Stimulated activated CD8-positive, alpha-beta memory T cell treated with anti-CD3 and anti-CD28 coated beads, Interleukin-7, amount 100 ng/mL, for 4 hours (primary cell): ENCODE results near the gene GPRIN3.
"Not testable (repeated sequence)": the region's sequence is repeated elsewhere in the genome, so short reads cannot be mapped to it uniquely, and the experiment has no call there.

Experiments used
- DNase-seq, 2 donors: peaks; one replicate each; pipeline ENCODE4 v3.0.0-alpha.2; 2020; ENCODE audit warnings: low read depth in 2 of 2

Gene GPRIN3

DNA sequence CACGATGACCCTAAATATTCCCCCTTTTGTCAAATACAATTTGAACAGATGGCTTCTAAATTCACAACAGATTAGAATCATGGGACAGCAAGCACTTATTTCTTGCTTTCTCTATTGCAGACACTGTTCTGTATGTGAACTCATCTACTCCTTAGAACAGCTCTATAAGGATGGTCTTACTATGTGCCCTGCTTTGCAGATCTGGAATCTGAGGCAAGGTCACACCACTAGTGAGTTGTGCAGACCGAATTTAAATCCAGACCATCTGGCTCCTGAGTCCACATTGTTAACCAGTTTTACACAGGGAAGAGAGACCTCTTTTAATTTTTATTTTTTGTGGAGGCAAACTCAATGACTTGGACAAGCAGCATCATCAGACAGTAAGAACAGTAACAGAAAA lies 50.2 kb downstream of the GPRIN3 start:
- no peak for DNase-seq

DNA sequence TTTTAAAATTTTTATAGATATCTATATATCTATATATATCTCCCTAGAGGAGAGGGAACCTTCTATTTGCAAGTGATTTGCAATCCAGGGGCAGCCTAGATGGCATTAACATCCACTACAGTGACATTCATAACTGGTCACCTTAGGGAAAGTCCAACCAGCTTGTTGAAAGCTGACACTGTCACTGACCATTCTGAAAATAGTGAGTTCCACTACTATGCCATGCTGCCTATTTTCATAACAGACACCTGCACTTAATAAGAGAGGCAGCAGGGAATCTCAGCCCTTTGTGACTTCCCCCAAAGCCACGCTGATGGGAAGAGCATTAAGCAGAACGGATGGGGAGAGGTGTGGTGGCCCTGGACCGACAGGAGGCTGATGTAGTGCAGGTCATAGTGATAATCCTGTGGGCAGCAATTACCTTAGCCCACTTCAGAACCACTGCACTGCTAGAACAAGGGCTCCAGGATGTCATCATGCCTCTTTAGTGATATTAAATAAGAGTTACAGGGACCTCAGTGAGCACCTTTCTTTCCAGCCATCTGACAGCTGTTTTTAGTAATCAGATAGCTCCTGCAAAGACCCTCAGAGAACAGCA lies 51.3 kb downstream of the GPRIN3 start:
- DNase-seq: no peak

DNA sequence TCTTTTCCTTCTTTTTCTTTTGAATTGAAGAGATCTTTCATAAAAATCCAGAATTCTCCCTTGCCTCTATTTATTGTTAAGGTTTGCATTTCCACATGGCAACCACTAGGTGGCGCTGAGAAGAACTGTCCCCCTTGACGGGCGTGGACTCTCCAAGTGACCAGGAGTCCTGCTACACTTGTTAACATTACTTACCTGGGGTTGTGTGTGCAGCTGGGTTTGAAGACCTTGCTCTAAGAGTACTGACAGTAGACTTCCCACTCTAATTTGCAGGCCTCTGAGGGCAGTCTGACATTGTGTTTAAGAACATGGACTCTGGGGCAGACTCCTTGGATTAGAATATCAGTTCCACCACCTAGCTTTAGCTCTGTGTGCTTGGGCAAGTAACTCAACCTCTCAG lies 52.8 kb downstream of the GPRIN3 start:
- DNase-seq: peak; percentile 2 to 4

DNA sequence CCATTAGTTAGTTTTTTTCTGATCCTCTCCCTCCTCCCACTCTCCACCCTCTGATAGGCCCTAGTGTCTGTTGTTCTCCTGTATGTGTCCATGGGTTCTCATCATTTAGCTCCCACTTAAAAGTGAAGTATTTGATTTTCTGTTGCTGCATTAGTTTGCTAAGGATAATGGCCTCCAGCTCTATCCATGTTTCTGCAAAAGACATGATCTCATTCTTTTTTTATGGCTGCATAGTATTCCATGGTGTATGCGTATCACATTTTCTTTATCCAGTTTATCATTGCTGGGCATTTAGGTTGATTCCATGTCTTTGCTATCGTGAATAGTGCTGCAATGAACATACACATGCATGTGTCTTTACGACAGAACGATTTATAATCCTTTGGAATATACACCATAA lies 53.3 kb downstream of the GPRIN3 start:
- not testable (repeated sequence) for DNase-seq

DNA sequence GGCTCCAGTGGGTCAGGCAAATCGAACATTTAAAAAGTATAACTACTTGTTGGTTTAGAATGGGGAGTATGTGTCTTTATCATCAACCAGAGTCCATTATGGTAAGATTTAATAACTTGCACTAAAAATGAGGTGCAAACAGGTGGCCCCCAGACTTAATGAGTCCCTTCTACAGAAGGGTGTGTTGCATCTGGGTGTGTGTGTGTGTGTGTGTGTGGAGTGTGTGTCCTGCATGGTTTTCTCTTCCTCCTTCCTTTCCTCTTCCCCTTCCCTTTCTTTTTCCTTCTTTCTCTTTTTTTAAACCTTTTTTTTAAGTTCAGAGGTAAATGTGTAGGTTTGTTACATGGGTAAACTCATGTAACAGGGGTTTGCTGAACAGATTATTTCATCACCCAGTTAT lies 53.7 kb downstream of the GPRIN3 start:
- no peak for DNase-seq

DNA sequence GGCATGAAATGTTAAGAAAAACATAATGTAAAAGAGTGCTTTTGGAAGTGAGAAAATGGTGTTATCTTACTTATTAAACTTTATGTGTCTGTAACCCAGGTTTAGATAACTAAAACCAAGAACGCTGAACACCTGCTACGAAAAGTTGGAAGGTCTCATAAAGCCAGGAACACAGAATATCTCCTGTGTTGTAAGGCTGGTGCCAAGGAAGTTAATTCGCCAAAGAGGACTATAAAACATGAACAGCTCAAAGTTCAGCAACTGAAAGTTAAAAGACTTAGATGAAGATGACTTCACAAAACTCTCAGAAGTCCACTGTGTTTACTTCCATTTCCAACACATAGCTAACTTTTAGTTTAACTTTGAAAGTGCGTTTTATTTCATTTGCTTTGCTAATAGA lies 54.3 kb downstream of the GPRIN3 start:
- DNase-seq: no peak

DNA sequence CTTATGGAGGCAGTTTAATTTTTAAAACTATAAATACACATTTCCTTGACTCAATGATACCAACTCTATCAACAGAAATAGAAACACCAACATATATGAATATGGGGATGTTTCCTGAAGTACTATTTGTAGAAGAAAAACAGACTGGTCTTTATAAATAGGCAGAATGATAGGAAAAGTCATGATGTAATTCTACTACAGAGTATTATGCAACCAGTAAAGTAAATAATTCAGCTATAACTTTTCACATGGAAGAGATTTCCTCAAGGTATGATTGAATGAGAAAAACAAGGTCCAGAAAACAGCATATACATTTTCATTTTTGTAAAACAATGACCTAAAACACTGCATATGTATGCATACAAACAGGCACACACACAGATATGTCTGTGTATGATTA lies 56.2 kb downstream of the GPRIN3 start:
- no peak for DNase-seq

DNA sequence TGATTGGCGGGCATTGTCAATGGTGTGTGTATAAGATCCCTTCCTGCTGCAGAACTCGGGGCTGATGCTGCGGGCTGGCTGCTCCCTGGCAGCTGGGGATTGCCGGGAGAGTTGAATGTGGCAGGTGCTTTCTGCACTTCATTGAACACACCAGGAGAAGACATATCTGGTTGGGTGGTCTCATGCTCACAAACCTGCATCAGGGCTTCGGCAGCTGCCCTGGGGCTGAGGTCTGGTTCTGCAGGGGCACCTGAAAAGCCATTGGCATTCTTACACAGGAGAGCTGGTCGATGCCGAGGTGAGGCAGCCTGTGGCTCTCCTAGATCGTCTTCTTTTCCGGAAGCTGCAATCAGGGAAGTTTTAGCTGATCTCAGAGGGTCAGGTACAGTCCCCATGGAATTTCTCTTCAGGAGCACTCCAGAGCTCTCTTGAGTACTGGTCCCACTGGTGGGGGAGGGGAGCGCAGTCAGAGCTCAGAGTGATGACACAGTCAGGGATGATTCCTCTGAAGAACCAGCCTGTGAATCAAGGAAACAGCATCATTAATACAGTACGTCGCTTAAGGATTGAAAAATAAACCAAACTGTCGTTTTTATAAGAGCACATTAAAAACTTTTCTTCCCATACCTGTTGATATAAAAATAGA lies 57.8 kb downstream of the GPRIN3 start:
- no peak for DNase-seq

DNA sequence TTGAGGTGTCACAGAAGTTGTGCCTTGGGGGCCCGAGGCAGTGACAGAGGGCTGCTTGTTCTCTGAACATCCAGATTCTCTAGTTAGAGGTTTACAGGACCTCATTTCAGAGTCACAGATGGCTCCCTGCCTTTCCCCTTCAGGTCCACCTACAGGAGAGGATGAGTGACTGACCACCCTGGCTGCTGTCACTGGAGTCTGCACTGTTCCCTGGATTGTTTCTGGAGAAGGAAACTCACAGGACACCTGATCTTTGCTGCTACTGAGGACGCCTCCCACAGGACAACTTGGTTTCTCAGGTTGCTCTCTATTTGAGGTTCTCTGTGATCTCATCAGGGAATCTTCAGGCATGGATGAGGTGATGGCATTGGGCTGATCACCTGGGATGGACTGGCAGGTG lies 58.3 kb downstream of the GPRIN3 start:
- DNase-seq: no peak

DNA sequence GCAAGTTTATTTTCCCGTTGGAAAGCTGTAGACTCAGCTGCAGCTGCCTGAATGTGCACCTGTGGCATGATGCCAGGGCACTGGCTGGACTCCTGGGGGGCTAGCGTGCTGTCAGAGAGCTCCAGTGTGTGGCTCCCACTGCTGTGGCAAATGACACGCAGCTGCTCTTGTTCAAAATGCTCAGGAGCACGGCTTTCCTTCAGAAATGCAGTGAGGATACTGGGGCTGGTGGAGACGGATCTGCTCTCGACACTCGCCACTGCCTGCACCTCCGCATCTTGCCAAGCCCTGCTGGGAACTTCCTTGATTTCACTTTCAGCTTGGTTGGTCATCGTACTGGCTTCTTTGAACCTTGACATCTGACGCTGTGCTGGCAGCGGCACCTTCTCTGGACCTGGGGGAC lies 58.7 kb downstream of the GPRIN3 start:
- no peak for DNase-seq

DNA sequence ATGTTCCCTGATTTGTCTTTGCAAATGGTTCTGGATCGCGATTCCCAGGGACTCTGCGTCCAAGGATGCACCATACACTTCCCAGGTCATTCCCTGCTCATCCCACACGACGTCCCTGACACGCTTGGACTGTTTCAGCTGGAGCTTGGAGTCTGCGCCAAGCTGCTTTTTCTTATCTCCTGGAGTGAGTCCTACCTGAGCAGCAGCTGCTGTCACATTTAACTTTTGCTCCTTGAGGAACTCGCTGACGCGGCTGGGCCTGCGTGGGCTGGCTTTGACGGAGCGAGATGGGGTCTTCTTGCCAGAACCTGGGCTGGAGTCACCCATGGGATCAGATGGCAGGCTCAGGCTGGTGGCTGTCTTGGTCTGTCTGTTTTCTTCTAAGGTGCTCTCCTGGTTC lies 59.6 kb downstream of the GPRIN3 start:
- no peak for DNase-seq

DNA sequence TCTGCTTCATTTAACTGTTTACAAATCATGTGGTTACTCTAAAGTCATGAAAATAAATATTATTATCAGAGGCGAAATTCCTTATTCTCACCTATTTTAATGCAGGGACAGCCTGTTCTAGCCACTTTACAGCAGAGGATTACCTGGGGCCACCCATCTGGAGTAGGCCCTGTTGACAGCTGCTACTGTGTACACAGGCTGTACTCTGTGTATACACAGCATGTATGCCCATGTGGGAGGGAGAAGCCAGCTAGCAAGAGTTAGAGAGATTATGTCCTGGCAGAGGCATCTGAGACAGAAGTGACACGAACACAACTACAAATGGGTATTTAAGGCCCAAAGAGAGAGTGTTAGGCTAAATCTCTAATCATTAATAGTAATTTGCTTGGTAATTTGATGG lies 62.1 kb downstream of the GPRIN3 start:
- DNase-seq: no peak

DNA sequence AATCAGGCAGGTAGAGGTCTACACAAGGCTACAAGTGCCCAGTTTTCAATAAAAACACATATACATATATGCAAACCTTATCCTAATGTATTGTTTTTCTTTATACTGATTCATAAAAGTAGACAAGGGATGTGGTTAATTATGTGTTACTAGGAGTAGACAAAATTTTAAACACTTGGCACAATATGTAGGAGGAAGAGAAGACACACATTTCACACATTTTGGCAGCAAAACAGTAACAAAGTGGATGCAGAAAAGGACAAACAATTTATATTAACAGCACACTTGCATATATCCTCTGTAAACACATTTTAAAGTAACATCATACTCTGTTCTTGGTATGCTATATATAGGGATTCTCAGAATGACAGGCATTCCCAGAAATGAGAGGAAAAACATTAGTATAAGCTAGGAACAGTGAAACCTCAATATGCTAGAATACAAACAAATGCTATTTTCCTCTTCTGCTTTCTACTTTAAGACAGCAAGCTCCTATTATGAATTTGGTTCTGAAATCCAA lies 63.8 kb downstream of the GPRIN3 start:
- no peak for DNase-seq

DNA sequence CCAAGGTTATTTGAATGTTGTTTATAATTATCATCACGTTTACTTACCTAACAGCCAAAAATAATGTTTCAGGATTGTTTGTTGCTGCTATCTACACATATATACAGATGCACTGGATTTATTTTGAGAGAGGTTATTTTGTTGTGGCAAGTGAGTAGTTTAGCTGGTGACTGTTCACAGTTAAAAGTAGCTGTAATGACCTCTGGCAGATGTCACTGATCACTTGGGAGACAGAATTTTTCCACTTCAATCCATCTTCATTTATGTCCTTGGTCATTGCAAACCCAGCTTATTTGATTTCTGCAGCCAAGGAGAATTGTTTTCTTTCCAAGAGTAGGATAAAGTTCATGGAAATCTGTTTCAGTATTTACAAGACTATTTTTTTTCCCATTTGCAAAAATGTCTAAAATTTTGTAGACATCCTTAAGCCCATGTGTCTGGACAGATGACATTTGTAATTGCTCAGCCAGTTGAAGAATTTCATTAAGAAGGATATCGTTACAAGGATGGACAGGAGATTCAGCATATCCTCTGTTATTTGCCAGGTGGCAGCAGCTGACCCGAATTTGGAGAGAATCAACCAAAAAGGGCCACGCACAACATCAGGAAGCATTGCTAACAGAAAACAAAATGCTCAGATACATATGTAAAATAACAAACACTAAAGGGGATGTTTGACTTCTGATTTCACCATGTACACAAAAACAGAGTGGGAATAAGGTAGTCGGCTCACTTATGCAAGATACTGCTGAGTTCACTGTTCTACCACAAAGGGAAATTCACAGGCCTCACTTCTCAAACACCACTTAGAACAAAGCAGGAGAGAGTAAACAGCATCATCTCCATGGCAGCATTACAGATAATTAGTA lies 64.5 kb downstream of the GPRIN3 start:
- DNase-seq: no peak

DNA sequence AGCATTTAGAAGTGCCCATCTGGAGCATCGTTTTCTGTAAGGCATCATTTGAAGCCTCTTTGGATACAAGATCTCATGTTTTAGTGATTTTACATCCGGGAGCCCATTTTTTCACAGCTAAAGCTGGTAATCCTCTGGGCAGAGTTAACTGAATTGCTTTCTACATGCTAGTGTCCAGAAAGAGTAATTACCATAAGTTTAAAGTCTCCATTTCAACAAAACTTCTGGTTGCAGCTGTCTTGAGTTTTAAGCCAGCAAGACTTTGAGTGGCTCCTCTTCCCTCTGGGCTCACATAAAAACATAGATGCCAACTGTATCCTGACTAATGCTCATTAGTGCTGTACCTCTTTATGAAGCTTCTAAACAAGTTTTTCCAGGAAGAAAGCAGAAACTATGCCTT lies 65.4 kb downstream of the GPRIN3 start:
- no peak for DNase-seq

DNA sequence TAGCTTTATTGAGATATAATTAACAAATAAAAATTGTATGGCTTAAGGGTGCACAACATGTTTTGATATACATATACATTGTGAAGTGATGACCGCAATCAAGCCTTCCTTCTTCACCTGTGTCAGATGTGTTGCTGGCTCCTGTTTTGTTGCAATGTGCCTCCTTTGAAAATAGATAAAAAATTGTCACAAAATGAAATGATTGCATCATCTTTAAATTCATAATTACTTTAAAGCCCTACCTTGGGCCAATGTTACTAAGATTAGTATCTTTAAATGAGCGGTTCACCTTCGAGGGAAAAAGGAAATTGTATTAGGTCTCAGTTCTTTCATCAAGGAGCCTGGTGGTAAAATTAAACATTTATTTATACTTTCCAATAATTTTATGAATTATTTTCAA lies 77.3 kb downstream of the GPRIN3 start:
- DNase-seq: no peak

DNA sequence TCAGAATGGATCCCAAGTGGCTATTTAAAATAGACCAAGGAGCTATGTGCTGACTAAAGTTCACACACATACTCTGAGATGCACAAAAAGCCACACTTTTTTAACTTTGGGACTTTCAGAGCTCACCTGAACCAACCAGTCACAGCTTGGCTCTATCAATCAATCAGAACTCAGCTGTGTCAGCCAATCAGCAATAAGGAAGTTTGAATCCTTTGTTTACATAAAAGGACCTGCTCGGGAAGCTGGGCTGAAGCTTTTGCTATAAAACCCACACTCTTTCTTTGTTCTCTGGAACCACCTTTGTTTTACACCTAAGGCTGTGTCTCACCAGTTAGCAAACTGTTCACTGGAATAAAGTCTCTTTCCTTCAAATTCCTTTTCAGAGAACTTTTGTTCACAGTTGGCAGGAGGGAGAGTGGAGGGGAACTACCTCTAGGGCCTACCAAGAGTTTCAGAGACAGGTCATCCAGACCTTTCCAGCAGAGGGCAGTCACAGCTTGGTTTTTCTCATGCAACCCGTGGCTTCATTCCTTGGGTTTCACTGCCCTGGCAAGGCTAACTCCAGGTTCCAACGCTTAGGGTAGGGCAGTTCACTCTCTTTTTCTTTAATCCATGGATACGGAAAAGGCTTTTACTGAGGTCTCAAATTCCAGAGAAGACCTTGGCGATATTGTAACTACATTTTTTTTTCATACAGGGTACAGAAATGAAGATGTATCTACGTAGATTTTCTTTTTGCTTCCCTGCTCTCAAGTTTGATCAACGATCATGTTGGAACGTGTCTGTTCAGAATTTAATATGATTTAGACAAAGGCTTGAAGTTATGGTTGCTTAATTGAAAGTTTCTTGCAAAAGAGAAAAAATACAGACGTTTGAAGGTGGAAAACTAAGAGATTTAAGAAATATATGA lies 80.7 kb downstream of the GPRIN3 start:
- peak; percentile 41 to 63 for DNase-seq

DNA sequence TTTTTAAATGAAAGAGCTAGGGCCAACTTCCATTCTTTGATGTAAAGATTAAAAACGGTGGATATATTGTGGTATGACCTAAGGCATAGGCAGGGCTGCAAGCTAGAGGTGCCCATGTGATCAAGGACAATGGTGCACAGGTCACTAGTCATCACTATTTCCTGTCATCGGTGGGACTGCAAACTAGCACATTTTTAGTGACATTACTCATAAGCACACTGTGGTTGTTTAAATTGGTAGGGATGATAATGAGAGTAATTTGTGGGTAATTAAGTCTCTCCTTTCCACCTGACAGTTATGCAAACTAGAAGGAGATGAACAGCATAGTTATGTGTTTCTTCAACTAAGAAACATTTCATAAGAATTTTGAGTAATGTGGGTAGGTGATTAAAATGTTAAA lies 85.4 kb downstream of the GPRIN3 start:
- no peak for DNase-seq

DNA sequence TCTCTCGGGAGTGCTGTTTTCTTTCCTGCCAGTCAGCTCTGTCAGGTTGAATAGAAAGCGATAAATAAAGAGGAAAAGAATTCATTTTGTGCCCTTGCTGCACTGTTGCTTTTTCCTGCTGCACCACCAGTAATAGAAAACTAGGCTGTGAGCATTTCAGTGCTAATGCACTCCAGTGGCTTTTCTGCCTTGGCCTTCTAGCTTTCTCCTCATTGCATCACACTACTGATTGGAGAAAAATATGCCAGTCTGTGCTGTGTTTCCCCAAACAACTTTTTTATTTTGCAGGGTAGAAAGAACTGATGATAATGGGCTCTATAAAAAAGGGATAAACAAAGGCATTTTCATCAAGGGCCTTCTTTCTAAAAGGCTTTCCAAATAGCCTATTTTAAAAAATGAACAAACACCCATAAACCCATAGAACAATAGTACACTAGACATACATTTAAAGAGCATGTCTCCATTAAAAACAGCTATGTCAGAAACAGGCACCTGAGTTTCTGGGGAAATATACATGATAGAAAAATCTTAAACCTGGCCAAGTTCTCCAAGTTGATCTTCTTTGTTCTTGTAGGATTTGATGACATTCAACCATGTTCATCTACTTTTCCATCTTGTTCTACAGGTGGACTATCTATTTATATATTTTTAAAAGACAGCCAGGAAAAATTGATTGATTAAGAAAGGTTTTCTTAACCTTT lies 86.3 kb downstream of the GPRIN3 start:
- no peak for DNase-seq

DNA sequence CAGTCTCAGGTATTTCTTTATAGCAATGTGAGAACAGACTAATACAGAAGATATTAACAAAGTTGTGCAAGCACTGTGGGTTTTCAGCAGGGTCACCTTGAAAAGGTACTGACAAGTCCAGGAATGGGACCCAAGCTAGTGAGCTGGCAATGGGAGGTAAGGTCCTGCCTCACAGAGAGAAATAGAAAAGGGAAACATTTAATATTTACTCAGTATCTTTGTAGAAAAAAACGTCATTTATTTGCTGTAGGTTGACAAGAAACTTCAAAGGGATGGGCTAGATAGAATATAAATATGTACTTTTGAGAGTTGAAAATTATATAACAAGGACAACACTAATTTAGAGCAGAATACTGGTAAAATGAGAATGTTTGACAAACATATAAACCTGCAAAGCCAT lies 89.0 kb downstream of the GPRIN3 start:
- no peak for DNase-seq

DNA sequence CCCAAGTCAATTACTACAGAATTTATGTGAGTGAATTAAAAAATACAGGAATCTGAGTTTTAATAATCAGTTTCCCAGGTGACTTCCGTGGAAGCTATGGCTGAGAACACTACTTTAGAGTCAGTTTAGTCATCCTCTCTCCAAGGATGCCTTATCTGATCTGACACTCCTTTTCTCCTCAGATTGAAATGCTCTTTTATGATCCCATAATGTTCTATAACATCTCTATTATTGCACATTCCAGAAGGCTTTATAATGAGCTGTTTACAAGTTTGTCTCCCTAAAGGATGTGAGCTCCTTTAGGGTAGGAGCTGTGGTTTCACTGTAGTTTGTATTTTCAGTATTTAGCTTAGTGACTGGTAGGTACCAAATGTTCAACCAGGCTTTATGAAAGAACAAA lies 90.0 kb downstream of the GPRIN3 start:
- no peak for DNase-seq
